HFFc6 (cell line): Measurements from ENCODE around the gene SLC35B1. TPM values are rescaled to one million over a fixed set of nuclear protein-coding genes. Genes with fewer than 3 reads are reported as not detected.
"Not testable (repeated sequence)": the region's sequence is repeated elsewhere in the genome, so short reads cannot be mapped to it uniquely, and the experiment has no call there.

Experiments used
- DNase-seq: peaks from one replicate; pipeline ENCODE4 v3.0.0-alpha.2; 2018
- H3K27ac Mint-ChIP-seq: 2 replicates; pipeline ENCODE4 v1.8.0; 2020; ENCODE audit warnings: mild to moderate bottlenecking, mixed read lengths
- H3K27me3 Mint-ChIP-seq: 2 replicates; pipeline ENCODE4 v1.8.0; 2021; ENCODE audit warnings: mild to moderate bottlenecking, moderate library complexity, mixed read lengths; ENCODE audit not compliant: insufficient read depth
- H3K36me3 Mint-ChIP-seq: 2 replicates; pipeline ENCODE4 v1.8.0; 2021; ENCODE audit warnings: low read depth, mixed read lengths
- H3K4me1 Mint-ChIP-seq: 2 replicates; pipeline ENCODE4 v1.8.0; 2020; ENCODE audit warnings: low read depth, mixed read lengths
- H3K4me3 Mint-ChIP-seq: 2 replicates; pipeline ENCODE4 v1.8.0; 2020; ENCODE audit warnings: mild to moderate bottlenecking, moderate library complexity, mixed read lengths
- H3K9me3 Mint-ChIP-seq: 2 replicates; pipeline ENCODE4 v1.8.0; 2020; ENCODE audit warnings: mild to moderate bottlenecking, mixed read lengths
- total RNA-seq, 6 experiments: library from RNA; stranded (reverse); fragmentation: NEBNext Ultra II Directional; extraction: Animal tissue kit (Norgen Biotek cat#: 25700); gene quantifications; 2 replicates in 1 of 6; 3 replicates in 5 of 6; pipeline ENCODE4 v1.2.3, GENCODE V29; 2021
- TF ChIP-seq, protein P1 (sequence below): fragments of 200-600 bp; sonication (generic); IDR thresholded peaks from 2 replicates; pipeline ENCODE4 v1.5.0; 2021; ENCODE audit warnings: antibody characterized with exemption, mild to moderate bottlenecking

Gene SLC35B1
- total RNA-seq, 6 experiments from 2014 or later, result 78.2 to 117 (median 88.4) TPM

DNA sequence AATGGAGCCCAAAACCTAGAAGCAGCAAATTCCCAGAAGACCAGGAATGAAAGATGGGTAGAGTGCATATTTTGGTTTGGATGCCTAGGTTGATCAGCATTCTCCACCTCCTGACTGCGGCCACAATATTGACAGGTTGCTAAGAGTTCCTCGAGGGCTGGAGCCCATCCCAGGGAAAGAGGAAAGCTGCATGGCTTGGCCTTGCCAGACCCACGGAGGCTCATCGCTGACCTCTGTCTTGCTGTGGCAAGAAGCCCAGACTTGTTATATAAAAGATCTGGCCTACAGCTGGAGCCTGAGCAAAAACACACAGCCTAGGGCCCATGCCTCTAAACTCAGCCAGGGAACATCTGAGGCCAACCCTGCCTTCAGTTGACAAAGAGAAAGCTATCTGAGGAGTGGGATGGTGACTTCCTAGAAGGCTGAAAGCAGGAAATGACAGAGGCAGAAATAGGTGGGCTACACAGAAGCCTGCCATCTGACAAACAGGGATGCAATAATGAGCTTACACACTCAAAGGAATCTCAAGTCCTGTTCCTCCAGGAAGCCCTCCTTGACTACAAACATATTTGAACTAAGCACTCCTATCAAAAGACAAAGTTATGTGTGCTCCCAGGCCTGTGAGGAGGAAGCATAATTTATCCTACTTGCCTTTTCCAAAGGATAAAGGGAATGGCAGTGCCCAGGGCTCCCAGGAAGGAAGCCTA is 22.5 kb upstream of the SLC35B1 start:
- H3K27ac Mint-ChIP-seq, result peak overlapping the region; percentile 41; the same call in 1 of the 2 replicates
- TF ChIP-seq, protein P1, sequence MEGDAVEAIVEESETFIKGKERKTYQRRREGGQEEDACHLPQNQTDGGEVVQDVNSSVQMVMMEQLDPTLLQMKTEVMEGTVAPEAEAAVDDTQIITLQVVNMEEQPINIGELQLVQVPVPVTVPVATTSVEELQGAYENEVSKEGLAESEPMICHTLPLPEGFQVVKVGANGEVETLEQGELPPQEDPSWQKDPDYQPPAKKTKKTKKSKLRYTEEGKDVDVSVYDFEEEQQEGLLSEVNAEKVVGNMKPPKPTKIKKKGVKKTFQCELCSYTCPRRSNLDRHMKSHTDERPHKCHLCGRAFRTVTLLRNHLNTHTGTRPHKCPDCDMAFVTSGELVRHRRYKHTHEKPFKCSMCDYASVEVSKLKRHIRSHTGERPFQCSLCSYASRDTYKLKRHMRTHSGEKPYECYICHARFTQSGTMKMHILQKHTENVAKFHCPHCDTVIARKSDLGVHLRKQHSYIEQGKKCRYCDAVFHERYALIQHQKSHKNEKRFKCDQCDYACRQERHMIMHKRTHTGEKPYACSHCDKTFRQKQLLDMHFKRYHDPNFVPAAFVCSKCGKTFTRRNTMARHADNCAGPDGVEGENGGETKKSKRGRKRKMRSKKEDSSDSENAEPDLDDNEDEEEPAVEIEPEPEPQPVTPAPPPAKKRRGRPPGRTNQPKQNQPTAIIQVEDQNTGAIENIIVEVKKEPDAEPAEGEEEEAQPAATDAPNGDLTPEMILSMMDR, result no peak
- H3K36me3 Mint-ChIP-seq, result no peaks in the 10 kb centered on the region; the same call in 1 of the 2 replicates
- peak; percentile 66 for DNase-seq
- H3K4me1 Mint-ChIP-seq, result peaks cover 7% of the 10 kb centered on the region; the same call in 1 of the 2 replicates
- peaks cover 16% of the 10 kb centered on the region for H3K27me3 Mint-ChIP-seq
- no peaks in the 10 kb centered on the region for H3K9me3 Mint-ChIP-seq
- H3K4me3 Mint-ChIP-seq, result no peak overlapping the region

DNA sequence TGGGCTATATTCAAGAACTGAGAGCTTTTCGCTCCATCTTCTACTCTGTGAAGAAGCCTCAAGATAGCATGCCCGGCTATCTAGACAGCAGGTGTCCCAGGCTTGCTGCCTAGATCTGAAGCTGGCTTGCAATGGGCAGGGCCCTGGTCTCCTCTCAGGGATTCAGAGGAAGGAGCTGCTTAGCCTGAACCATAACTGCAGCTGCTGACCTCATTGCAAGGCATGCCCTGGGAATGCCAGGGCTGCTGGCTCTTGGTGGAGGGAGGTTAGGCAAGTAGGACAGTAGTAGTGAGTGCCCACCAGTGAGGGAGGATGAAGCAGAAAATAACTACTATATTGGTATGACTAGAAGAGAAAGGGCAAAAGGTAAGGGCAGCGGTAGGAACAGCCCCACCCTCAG is 21.3 kb upstream of the SLC35B1 start:
- DNase-seq, result no peak
- H3K27me3 Mint-ChIP-seq, result peaks cover 19% of the 10 kb centered on the region
- H3K27ac Mint-ChIP-seq, result no peak overlapping the region; the same call in 1 of the 2 replicates
- H3K4me3 Mint-ChIP-seq, result no peak overlapping the region
- no peaks in the 10 kb centered on the region; the same call in 1 of the 2 replicates for H3K36me3 Mint-ChIP-seq
- TF ChIP-seq, protein P1, result no peak
- peaks cover 7% of the 10 kb centered on the region; the same call in 1 of the 2 replicates for H3K4me1 Mint-ChIP-seq
- no peaks in the 10 kb centered on the region for H3K9me3 Mint-ChIP-seq

DNA sequence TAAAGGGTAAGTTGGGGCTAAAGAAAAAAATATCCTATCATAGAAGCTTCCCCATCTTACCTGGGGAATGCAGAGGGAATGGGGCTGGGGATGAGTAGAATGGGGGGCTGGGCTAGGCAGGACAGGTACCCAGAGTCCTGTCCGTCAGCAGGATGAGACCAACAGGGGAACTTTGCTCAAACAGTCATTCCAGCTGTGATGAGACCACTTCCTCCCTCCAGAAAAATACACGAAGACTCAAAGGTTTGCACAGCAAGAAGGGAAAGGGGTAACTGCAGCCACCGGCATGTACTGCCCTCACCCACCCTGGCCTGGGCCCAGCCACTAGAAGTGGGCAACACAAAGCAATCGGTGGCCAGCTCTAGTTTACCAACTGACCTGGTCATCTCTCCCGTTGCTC is 20.7 kb upstream of the SLC35B1 start:
- H3K9me3 Mint-ChIP-seq, result no peaks in the 10 kb centered on the region
- H3K4me1 Mint-ChIP-seq, result peaks cover 7% of the 10 kb centered on the region; the same call in 1 of the 2 replicates
- no peak overlapping the region for H3K27ac Mint-ChIP-seq
- H3K27me3 Mint-ChIP-seq, result peaks cover 24% of the 10 kb centered on the region
- no peaks in the 10 kb centered on the region; the same call in 1 of the 2 replicates for H3K36me3 Mint-ChIP-seq
- no peak overlapping the region for H3K4me3 Mint-ChIP-seq
- TF ChIP-seq, protein P1, result no peak
- no peak for DNase-seq

DNA sequence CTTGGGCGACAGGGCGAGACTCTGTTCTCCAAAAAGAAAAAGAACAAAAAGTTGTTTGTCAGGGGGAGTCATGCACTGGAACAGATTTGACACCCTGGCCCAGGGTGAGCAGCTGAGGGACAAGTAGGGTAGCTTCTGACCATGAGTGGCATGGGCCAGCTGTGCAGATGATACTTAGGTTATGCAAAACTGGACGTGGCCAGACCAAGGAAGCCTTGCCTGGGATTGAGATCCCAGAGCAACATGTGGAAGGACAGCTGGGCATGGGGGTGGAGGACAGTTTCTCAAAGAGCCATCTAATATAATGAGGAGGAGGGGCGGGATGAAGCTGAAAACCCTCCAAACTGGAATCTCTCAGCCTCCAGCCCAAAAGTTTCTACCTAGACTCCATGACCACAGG is 19.6 kb upstream of the SLC35B1 start:
- peaks cover 7% of the 10 kb centered on the region; the same call in 1 of the 2 replicates for H3K4me1 Mint-ChIP-seq
- no peak overlapping the region for H3K4me3 Mint-ChIP-seq
- TF ChIP-seq, protein P1, result no peak
- H3K36me3 Mint-ChIP-seq, result no peaks in the 10 kb centered on the region; the same call in 1 of the 2 replicates
- no peak for DNase-seq
- H3K27me3 Mint-ChIP-seq, result peaks cover 32% of the 10 kb centered on the region
- no peaks in the 10 kb centered on the region for H3K9me3 Mint-ChIP-seq
- no peak overlapping the region for H3K27ac Mint-ChIP-seq

DNA sequence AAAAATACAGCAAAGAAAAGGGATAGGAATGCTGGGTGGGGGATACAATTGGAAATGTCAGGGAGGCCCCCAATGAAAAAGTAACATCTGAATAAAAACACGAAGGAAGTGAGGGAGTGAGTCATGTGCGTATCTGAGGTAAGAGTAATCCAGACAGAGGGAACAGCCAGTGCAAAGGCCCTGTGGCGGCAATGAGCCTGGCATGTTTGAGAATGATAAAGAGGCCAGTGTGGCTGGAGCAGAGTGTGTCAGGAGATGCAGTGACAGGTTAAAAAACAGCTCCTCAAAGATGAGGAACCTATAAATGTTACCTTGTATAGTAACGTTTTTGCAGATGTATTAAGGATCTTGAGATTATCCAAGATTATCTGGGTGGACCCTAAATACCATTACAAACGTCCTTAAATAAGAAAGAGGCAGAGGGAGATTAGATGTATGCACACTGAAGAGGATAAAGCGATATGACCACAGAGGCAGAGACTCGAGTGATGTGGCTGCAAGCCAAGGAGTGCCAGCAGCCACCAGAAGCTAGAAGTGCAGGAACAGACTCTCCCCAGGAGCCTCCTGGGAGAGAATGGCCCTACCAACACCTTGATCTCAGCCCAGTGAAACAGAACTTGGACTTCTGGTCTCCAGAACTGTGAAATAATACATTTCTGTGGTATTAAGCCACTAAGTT is 17.8 kb upstream of the SLC35B1 start:
- DNase-seq, result no peak
- TF ChIP-seq, protein P1, result no peak
- H3K4me1 Mint-ChIP-seq, result peaks cover 7% of the 10 kb centered on the region; the same call in 1 of the 2 replicates
- no peak overlapping the region for H3K27ac Mint-ChIP-seq
- H3K9me3 Mint-ChIP-seq, result no peaks in the 10 kb centered on the region
- H3K27me3 Mint-ChIP-seq, result peaks cover 28% of the 10 kb centered on the region
- H3K36me3 Mint-ChIP-seq, result no peaks in the 10 kb centered on the region; the same call in 1 of the 2 replicates
- no peak overlapping the region for H3K4me3 Mint-ChIP-seq

DNA sequence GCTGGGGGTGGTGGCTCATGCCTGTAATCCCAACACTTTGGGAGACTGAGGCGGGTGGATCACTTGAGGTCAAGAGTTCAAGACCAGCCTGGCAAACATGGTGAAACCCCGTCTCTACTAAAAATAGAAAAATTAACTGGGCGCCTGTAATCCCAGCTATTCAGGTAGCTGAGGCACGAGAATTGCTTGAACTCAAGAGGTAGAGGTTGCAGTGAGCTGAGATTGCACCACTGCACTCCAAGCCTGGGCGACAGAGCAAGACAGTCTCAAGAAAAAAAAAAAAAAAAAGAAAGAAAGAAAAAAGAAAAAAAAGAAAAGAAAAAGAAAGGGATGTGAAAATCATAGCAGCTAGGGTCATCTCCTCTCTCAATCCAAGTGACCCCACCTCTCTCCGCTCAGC is 16.8 kb upstream of the SLC35B1 start:
- H3K9me3 Mint-ChIP-seq, result not testable (repeated sequence)

More for the DNA sequence above, 16.8 kb upstream of the SLC35B1 start:
- H3K36me3 Mint-ChIP-seq, H3K4me1 Mint-ChIP-seq, H3K27ac Mint-ChIP-seq, H3K4me3 Mint-ChIP-seq, DNase-seq: not testable (repeated sequence)
- H3K27me3 Mint-ChIP-seq, result peaks cover 28% of the 10 kb centered on the region
